ENCODE measurements around the gene CD7.

DNA sequence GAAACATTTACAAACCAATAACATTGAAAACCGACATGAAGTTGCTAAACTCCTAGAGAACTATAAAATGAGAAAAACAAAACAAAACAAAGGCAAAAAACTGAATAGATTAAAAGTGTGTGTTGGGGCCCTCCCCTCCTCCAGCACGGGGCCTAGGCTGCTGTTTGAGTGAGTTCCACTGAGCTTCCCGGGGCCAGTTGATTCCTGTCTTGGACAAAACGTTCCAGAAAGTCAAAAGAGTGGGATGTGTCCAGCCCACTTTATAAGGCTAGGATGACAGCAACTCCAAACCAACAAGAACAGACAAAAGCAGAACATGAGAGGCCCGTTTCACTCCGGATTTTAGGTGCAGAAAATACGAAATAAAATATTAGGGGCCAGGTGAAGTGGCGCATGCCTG lies 32.3 kb downstream of the CD7 start:
- TF ChIP-seq CTCF (conservative IDR thresholded peaks at IDR 0.05; ENCODE audit: low read depth, low read length) (no peak), EZH2 (IDR thresholded peaks at IDR 0.05; ENCODE audit: borderline replicate concordance, low read depth, low read length, poor library complexity, severe bottlenecking) (no peak)

All from A673 (cell line).